SK-N-MC (cell line): ENCODE results near the gene PIGR.
"Not testable (repeated sequence)": the region's sequence is repeated elsewhere in the genome, so short reads cannot be mapped to it uniquely, and the experiment has no call there.

ENCODE experiments used
- DNase-seq: peaks from one replicate; pipeline ENCODE4 v3.0.0-alpha.2; 2011; ENCODE audit warnings: low read depth, low spot score
- H3K27ac ChIP-seq: fragments of 200-600 bp; sonication (generic); 2 replicates; pipeline ENCODE4 v1.5.1; 2016; ENCODE audit warnings: mixed run types
- H3K36me3 ChIP-seq: fragments of 200-600 bp; sonication (generic); 2 replicates; pipeline ENCODE4 v1.6.1; 2017; ENCODE audit warnings: antibody characterized with exemption, low read length, mixed read lengths; ENCODE audit not compliant: insufficient read depth
- H3K4me3 ChIP-seq: fragments of 200-600 bp; sonication (generic); 2 replicates; pipeline ENCODE4 v1.5.1; 2016
- H3K9ac ChIP-seq: fragments of 200-600 bp; sonication (generic); 2 replicates; pipeline ENCODE4 v1.8.0; 2017; ENCODE audit warnings: mixed run types, mixed read lengths; ENCODE audit not compliant: insufficient read length
- H3K9me3 ChIP-seq: fragments of 200-600 bp; sonication (generic); 2 replicates; pipeline ENCODE4 v1.6.1; 2017; ENCODE audit warnings: low read depth, mild to moderate bottlenecking, antibody characterized with exemption, low read length, moderate library complexity, mixed read lengths
- EZH2 ChIP-seq: fragments of 200-600 bp; sonication (generic); IDR thresholded peaks from one replicate; pipeline ENCODE4 v1.6.1; 2017; ENCODE audit warnings: antibody characterized with exemption
- FOXP2 ChIP-seq: optimal IDR thresholded peaks from 2 replicates; pipeline ENCODE3; 2011; ENCODE audit warnings: mild to moderate bottlenecking, moderate library complexity; ENCODE audit not compliant: insufficient read depth; ENCODE audit errors: extremely low read length, control extremely low read depth
- POLR2AphosphoS5 ChIP-seq: IDR thresholded peaks from 2 replicates; pipeline ENCODE4 v1.6.1; 2012; ENCODE audit warnings: mild to moderate bottlenecking, low read depth, low read length, borderline replicate concordance

PIGR gene

DNA sequence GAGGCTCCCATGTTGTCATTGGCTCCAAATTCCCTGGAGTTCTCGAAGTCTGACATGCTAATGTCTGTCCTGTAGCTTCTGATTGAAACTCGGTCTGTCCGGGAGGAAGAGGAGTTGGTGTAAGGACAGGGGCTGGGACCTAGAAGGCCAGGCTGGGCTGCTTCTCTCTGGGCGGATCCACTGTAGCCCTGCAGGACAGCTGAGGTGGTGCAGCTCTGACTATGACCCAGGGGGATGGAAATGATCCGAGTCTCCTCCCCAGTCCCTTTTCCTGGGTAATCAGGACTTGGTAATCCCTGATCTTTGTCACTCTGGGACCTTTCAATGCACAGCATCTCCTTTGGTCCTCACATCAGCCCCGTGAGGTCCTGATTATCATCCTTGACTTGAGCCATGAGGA, 14.6 kb downstream of the PIGR start:
- TF ChIP-seq FOXP2 (no peak), POLR2AphosphoS5 (no peak), EZH2 (no peak)
- Histone ChIP-seq H3K27ac (no peak overlapping the region), H3K9me3 (no peaks in the 10 kb centered on the region), H3K9ac (no peak overlapping the region), H3K4me3 (no peak overlapping the region), H3K36me3 (no peaks in the 10 kb centered on the region)
- no peak for DNase-seq

DNA sequence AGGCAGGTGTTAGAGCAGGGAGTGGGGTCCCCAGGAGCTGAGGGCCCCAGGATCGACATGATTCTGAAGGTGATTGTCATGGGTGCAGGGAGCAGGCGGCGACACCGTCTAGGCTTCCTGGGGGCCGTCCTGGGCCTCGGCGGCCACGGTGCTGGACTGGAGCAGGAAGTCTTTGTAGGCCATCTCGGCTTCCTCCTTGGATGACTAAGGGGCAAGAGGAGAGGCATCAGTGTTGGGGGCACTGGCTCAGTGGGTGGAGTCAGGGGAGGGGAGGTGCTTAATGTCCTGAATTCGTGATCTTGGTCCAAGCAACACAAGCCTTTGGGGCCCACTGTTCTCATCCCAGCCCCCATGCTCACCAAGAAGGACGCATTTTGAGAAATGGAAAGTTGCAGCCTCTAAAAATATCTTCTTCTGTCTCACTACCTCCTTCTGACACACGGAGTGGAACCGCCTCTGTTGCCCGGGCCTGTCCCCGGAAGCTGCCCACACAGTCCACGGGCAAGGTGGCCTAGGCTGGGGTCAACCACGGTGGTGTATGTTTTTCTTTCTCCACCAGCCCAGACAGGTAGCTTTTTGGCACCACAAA, 16.0 kb downstream of the PIGR start:
- no peak overlapping the region for H3K4me3 ChIP-seq
- no peak for TF ChIP-seq EZH2
- no peak for TF ChIP-seq POLR2AphosphoS5
- TF ChIP-seq FOXP2 = no peak
- H3K36me3 ChIP-seq = no peaks in the 10 kb centered on the region
- no peak overlapping the region for H3K9ac ChIP-seq
- no peak overlapping the region for H3K27ac ChIP-seq
- no peaks in the 10 kb centered on the region for H3K9me3 ChIP-seq
- no peak for DNase-seq

DNA sequence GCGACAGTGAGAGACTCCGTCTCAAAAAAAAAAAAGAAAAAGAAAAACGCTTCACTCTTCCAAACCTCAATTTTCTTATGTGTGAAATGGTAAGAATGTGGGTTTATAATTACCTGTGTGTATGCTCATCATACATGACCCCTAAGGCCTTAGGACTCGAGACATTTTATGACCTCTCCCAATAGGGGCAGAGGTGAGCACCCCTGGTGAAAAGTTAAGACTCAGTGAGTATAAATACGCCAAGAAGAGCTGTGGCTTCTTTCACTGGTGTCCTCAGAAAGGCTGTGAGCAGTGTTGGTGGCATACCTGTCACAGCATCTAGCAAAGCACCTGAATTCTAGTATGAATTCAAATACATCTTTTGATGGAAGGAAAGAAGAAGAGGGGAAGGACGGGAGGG, 16.7 kb downstream of the PIGR start:
- Histone ChIP-seq H3K36me3 (no peaks in the 10 kb centered on the region), H3K4me3 (no peak overlapping the region), H3K9ac (no peak overlapping the region), H3K27ac (no peak overlapping the region), H3K9me3 (no peaks in the 10 kb centered on the region)
- no peak for TF ChIP-seq EZH2
- no peak for DNase-seq

GRCh38 chr1:206926286-206926685, 20.0 kb downstream of the PIGR start:
- no peak overlapping the region for H3K27ac ChIP-seq
- H3K9me3 ChIP-seq = no peaks in the 10 kb centered on the region
- no peak overlapping the region for H3K4me3 ChIP-seq
- DNase-seq = no peak
- no peaks in the 10 kb centered on the region for H3K36me3 ChIP-seq
- TF ChIP-seq EZH2 (no peak), POLR2AphosphoS5 (no peak), FOXP2 (no peak)
- no peak overlapping the region for H3K9ac ChIP-seq

DNA sequence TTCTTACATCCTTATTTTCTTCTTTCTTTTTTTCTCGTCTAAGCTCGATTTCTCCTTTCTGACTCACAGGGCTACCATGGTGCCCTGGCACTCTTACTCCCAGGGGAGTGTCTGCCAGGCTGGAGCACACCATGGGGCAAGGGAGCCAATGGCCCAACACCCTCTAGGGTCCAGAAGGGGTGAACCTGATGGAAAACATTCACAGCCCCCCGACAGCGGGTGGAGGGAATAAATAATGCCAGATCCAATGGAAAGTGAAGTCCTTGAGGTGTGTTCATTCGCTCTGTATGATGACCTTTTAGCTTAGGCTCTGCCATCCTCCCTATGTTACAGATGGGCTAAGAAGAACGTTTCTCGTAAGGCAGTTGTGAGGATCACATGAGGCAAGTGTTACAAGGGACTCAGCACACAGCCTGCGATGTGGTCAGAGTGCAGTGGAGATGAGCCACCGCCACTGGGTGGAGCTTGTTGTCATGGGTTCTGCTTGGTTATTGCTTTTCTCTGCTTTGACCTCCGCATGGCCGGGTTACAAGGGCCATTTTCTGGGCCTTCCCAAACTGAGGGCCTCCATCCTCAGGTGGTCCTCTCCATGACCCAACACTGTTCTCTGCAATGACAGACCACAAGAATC, 21.0 kb downstream of the PIGR start:
- Histone ChIP-seq H3K36me3 (no peaks in the 10 kb centered on the region), H3K4me3 (no peak overlapping the region), H3K9me3 (no peaks in the 10 kb centered on the region), H3K27ac (no peak overlapping the region), H3K9ac (no peak overlapping the region)
- no peak for DNase-seq
- TF ChIP-seq FOXP2 = no peak
- no peak for TF ChIP-seq POLR2AphosphoS5
- TF ChIP-seq EZH2 = no peak

DNA sequence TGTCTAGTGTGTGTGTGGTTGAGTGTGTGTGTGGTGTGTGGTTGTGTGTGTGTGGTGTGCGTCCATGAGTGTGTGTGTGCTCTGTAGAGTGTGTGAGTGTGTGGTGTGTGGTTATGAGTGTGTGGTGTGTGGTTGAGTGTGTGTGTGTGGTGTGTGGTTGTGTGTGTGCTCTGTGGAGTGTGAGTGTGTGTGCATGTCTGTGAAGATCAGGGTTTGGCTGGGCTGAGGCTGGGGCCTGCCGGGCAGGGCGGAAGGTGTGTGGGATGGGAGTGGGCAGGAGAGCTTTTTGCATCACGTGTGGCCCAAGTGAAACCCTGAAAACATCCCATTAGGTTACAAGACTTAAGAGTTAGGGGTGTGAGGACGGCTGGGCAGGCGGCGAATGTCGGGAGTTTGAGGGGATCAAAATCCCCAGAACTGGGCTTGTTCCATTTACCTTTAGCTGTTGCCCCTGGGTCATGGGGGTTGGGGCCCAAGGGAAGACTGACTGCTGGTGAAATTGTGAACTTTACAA, 21.6 kb downstream of the PIGR start:
- no peak overlapping the region for H3K27ac ChIP-seq
- no peaks in the 10 kb centered on the region for H3K9me3 ChIP-seq
- H3K4me3 ChIP-seq = no peak overlapping the region
- DNase-seq = no peak
- H3K9ac ChIP-seq = no peak overlapping the region
- no peak for TF ChIP-seq EZH2
- TF ChIP-seq POLR2AphosphoS5 = no peak
- TF ChIP-seq FOXP2 = no peak
- H3K36me3 ChIP-seq = no peaks in the 10 kb centered on the region

DNA sequence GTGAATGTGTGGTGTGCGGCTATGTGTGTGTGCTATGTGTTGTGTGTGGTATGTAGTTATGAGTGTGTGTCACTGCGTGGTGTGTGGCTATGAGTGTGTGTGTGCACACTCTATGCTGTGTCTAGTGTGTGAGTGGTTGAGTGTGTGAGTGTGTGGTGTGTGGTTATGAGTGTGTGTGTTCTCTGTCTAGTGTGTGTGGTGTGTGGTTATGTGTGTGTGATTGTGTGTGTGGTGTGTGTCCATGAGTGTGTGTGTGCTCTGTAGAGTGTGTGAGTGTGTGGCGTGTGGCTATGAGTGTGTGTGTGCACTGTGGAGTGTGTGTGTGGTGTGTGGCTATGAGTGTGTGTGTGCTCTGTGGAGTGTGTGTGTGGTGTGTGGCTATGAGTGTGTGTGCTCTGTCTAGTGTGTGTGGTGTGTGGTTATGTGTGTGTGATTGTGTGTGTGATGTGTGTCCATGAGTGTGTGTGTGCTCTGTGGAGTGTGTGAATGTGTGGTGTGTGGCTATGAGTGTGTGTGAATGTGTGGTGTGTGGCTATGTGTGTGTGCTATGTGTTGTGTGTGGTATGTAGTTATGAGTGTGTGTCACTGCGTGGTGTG, 22.2 kb downstream of the PIGR start:
- not testable (repeated sequence) for H3K36me3 ChIP-seq, H3K9me3 ChIP-seq, DNase-seq, H3K27ac ChIP-seq, H3K4me3 ChIP-seq, H3K9ac ChIP-seq

- no peak overlapping the region for H3K9ac ChIP-seq
Measured at GRCh38 chr1:206923009-206923960, 23.0 kb downstream of the PIGR start.

More at GRCh38 chr1:206923009-206923960, 23.0 kb downstream of the PIGR start:
- Histone ChIP-seq H3K27ac (no peak overlapping the region), H3K9me3 (no peaks in the 10 kb centered on the region), H3K4me3 (no peak overlapping the region), H3K36me3 (no peaks in the 10 kb centered on the region)
- no peak for TF ChIP-seq FOXP2
- TF ChIP-seq POLR2AphosphoS5 = no peak
- TF ChIP-seq EZH2 = no peak
- no peak for DNase-seq
